Ectodermal cell (in vitro differentiated cells): ENCODE data around the gene UQCRFS1.

Source experiments
- H3K27ac ChIP-seq: 2 replicates; pipeline ENCODE4 v1.7.0; 2013; ENCODE audit warnings: mild to moderate bottlenecking, low read depth, low read length; ENCODE audit not compliant: insufficient read depth, poor library complexity, severe bottlenecking
- H3K27me3 ChIP-seq: 2 replicates; pipeline ENCODE4 v1.7.0; 2013; ENCODE audit warnings: mild to moderate bottlenecking, low read length; ENCODE audit not compliant: insufficient read depth, control insufficient read depth, poor library complexity, severe bottlenecking
- H3K36me3 ChIP-seq: one replicate; pipeline ENCODE4 v1.7.0; 2013; ENCODE audit warnings: low read length; ENCODE audit not compliant: control insufficient read depth, insufficient read depth
- H3K4me1 ChIP-seq: one replicate; pipeline ENCODE4 v1.7.0; 2013; ENCODE audit warnings: low read length; ENCODE audit not compliant: control insufficient read depth, insufficient read depth
- H3K4me3 ChIP-seq: 2 replicates; pipeline ENCODE4 v1.7.0; 2013; ENCODE audit warnings: low read depth, low read length, control low read depth; ENCODE audit not compliant: insufficient read depth
- H3K9me3 ChIP-seq: 2 replicates; pipeline ENCODE4 v1.7.0; 2013; ENCODE audit warnings: mild to moderate bottlenecking, low read length, moderate library complexity; ENCODE audit not compliant: control insufficient read depth
- WGBS, 2 experiments: methylation state at CpG; one replicate each; pipeline ENCODE4 v1.1.7; 2013; ENCODE audit warnings: missing lambda C conversion rate in 2 of 2; 5-methylcytosine and 5-hydroxymethylcytosine counted together

UQCRFS1 gene

GRCh38 chr19:29194658-29195057 lies 18.3 kb downstream of the UQCRFS1 start:
- H3K36me3 ChIP-seq = no peaks in the 10 kb centered on the region
- no peak overlapping the region for H3K27ac ChIP-seq
- no peaks in the 10 kb centered on the region for H3K27me3 ChIP-seq
- no peaks in the 10 kb centered on the region for H3K4me1 ChIP-seq
- no peak overlapping the region for H3K4me3 ChIP-seq
- WGBS, 2 experiments = 51 to 55% methylated on average over 1 to 2 of the region's 2 CpGs
- no peaks in the 10 kb centered on the region for H3K9me3 ChIP-seq

- H3K27ac ChIP-seq = no peak overlapping the region
- H3K27me3 ChIP-seq = no peaks in the 10 kb centered on the region
- WGBS, 2 experiments = 87 to 90% methylated on average over 2 to 5 of the region's 5 CpGs
- no peaks in the 10 kb centered on the region for H3K36me3 ChIP-seq
- no peak overlapping the region for H3K4me3 ChIP-seq
- H3K9me3 ChIP-seq = no peaks in the 10 kb centered on the region
- H3K4me1 ChIP-seq = no peaks in the 10 kb centered on the region
Measured at GRCh38 chr19:29193155-29193554, 19.8 kb downstream of the UQCRFS1 start.

DNA sequence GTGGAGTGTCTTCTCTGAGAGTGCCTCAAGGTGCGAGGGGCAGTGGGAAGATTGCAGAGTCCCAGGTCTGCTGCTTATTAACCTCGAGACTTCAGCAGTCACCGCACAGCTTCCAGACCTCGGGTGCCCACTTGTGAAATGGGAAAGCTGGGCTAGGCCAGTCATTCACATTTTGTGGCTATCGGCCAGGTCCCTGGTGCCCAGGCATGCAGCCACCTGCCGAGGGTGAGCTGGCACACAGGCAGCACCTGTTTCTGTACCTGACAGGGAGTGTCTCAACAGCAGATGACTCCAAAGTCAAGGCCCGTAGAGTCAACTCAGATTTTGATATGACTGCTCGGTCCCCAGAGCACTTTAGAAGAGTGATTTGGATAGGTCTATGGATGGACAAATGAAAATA lies 21.9 kb downstream of the UQCRFS1 start:
- Histone ChIP-seq H3K4me3 (no peak overlapping the region), H3K4me1 (no peaks in the 10 kb centered on the region), H3K36me3 (no peaks in the 10 kb centered on the region), H3K27ac (no peak overlapping the region), H3K9me3 (no peaks in the 10 kb centered on the region), H3K27me3 (no peaks in the 10 kb centered on the region)
- 94% methylated on average over 8 of the region's 8 CpGs for WGBS, 2 experiments

GRCh38 chr19:29189033-29189360 lies 24.0 kb downstream of the UQCRFS1 start:
- 91 to 97% methylated on average over 6 of the region's 6 CpGs for WGBS, 2 experiments
- no peaks in the 10 kb centered on the region for H3K9me3 ChIP-seq
- H3K27me3 ChIP-seq = no peaks in the 10 kb centered on the region

GRCh38 chr19:29188289-29189032 lies 24.5 kb downstream of the UQCRFS1 start:
- Histone ChIP-seq H3K36me3 (no peaks in the 10 kb centered on the region), H3K9me3 (no peaks in the 10 kb centered on the region), H3K4me3 (no peak overlapping the region), H3K27me3 (no peaks in the 10 kb centered on the region), H3K4me1 (peaks cover 9% of the 10 kb centered on the region), H3K27ac (no peak overlapping the region)
- 92 to 93% methylated on average over 9 to 10 of the region's 10 CpGs for WGBS, 2 experiments

More at GRCh38 chr19:29189033-29189360, 24.0 kb downstream of the UQCRFS1 start:
- no peak overlapping the region for H3K27ac ChIP-seq
- H3K4me3 ChIP-seq = no peak overlapping the region
- no peaks in the 10 kb centered on the region for H3K36me3 ChIP-seq
- peaks cover 9% of the 10 kb centered on the region for H3K4me1 ChIP-seq

- no peaks in the 10 kb centered on the region for H3K36me3 ChIP-seq
- peaks cover 9% of the 10 kb centered on the region for H3K4me1 ChIP-seq
- H3K9me3 ChIP-seq = no peaks in the 10 kb centered on the region
- H3K27ac ChIP-seq = no peak overlapping the region
- WGBS, 2 experiments = 89 to 92% methylated on average over 6 of the region's 6 CpGs
- no peak overlapping the region for H3K4me3 ChIP-seq
- no peaks in the 10 kb centered on the region for H3K27me3 ChIP-seq
Measured at GRCh38 chr19:29187676-29188075, 25.3 kb downstream of the UQCRFS1 start.

GRCh38 chr19:29185427-29185826 lies 27.5 kb downstream of the UQCRFS1 start:
- H3K9me3 ChIP-seq = no peaks in the 10 kb centered on the region
- H3K4me1 ChIP-seq = peaks cover 9% of the 10 kb centered on the region
- no peaks in the 10 kb centered on the region for H3K36me3 ChIP-seq
- H3K4me3 ChIP-seq = no peak overlapping the region
- 65 to 69% methylated on average over 6 of the region's 6 CpGs for WGBS, 2 experiments
- no peak overlapping the region for H3K27ac ChIP-seq
- H3K27me3 ChIP-seq = no peaks in the 10 kb centered on the region

GRCh38 chr19:29176981-29177754 lies 35.8 kb downstream of the UQCRFS1 start:
- H3K27me3 ChIP-seq = no peaks in the 10 kb centered on the region
- 71 to 89% methylated on average over 2 of the region's 2 CpGs for WGBS, 2 experiments
- peaks cover 3% of the 10 kb centered on the region for H3K9me3 ChIP-seq

DNA sequence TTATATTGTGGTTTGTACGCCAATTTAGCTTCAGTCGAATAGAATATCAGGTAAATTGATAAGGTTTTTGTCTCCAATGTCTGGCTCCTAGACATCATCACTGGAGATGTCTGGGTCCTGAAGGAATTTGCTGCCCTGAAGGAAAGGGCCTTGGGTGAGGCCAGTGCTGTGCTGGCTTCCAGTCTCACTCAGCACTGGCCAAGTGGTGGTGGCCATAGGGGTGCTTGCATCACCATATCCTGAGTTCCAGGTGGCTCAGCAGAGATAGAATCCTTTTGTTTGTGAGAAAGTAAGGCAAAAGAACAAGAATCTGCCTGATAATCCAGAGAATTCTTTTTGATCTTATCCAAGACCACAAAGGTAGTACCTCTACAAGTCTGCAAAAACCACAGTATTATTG lies 39.1 kb downstream of the UQCRFS1 start:
- 68 to 75% methylated on average over 2 of the region's 2 CpGs for WGBS, 2 experiments
- Histone ChIP-seq H3K4me3 (no peak overlapping the region), H3K4me1 (no peaks in the 10 kb centered on the region), H3K36me3 (no peaks in the 10 kb centered on the region), H3K27ac (no peak overlapping the region), H3K27me3 (no peaks in the 10 kb centered on the region), H3K9me3 (peaks cover 3% of the 10 kb centered on the region)

More at GRCh38 chr19:29176981-29177754, 35.8 kb downstream of the UQCRFS1 start:
- no peak overlapping the region for H3K4me3 ChIP-seq
- H3K4me1 ChIP-seq = no peaks in the 10 kb centered on the region
- no peak overlapping the region for H3K27ac ChIP-seq
- H3K36me3 ChIP-seq = no peaks in the 10 kb centered on the region

DNA sequence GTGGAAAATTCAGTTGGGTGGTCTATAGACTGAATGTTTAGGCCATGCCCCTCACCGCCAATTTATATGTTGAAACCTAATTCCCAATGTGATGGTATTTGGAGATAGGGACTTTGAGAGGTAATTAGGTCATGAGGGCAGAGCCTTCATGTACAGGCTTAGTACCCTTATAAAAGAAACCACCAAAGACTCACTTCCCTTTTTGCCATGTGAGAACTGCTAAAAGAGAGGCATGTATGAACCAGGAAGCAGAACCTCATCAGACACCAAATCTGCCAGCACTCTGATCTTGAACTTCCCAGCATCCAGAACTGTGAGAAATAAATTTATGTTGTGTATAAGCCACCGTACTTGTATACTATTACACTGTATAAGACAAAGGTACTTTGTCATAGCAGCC lies 40.6 kb downstream of the UQCRFS1 start:
- H3K27me3 ChIP-seq = no peaks in the 10 kb centered on the region
- H3K36me3 ChIP-seq = no peaks in the 10 kb centered on the region
- WGBS, 2 experiments = 90 to 100% methylated on average over 1 to 2 of the region's 2 CpGs
- no peaks in the 10 kb centered on the region for H3K9me3 ChIP-seq
- no peaks in the 10 kb centered on the region for H3K4me1 ChIP-seq
- no peak overlapping the region for H3K27ac ChIP-seq
- H3K4me3 ChIP-seq = no peak overlapping the region
